ENCODE results near the gene EEF1AKMT1. TPM values are rescaled to one million over a fixed set of nuclear protein-coding genes. Genes with fewer than 3 reads are reported as not detected.
A peak's percentile ranks its signal among the peaks of the same experiment; 100 is the strongest.

The EEF1AKMT1 gene
- total and polyA plus RNA-seq, 8 donors = 9.6 to 15.9 (median 14.0) TPM

GRCh38 chr13:20729633-20730585 is 43.9 kb downstream of the EEF1AKMT1 start:
- Histone ChIP-seq H3K4me1 (no peaks in the 10 kb centered on the region), H3K36me3 (peaks cover 0 to 20% of the 10 kb centered on the region in 2 donors), H3K27ac (no peak overlapping the region), H3K4me3 (no peak overlapping the region), H3K9me3 (no peaks in the 10 kb centered on the region), H3K27me3 (no peaks in the 10 kb centered on the region)
- DNase-seq = no peak
- intact Hi-C loops (cut with DNase I) = no loop called here
- no peak for ATAC-seq
- TF ChIP-seq CTCF (IDR thresholded peaks at IDR 0.05) = no peak

GRCh38 chr13:20728579-20729311 is 45.0 kb downstream of the EEF1AKMT1 start:
- no peaks in the 10 kb centered on the region for H3K9me3 ChIP-seq
- intact Hi-C loops (cut with DNase I) = no loop called here
- H3K4me3 ChIP-seq = no peak overlapping the region
- no peaks in the 10 kb centered on the region for H3K4me1 ChIP-seq
- H3K27me3 ChIP-seq = no peaks in the 10 kb centered on the region
- no peak for DNase-seq
- H3K27ac ChIP-seq = no peak overlapping the region
- TF ChIP-seq CTCF (IDR thresholded peaks at IDR 0.05) = no peak
- ATAC-seq = no peak
- H3K36me3 ChIP-seq = peaks cover 0 to 20% of the 10 kb centered on the region in 2 donors

GRCh38 chr13:20727856-20728255 is 45.9 kb downstream of the EEF1AKMT1 start:
- Histone ChIP-seq H3K27ac (no peak overlapping the region), H3K9me3 (no peaks in the 10 kb centered on the region), H3K27me3 (peaks cover 0 to 2% of the 10 kb centered on the region in 2 donors), H3K4me3 (no peak overlapping the region), H3K36me3 (peaks cover 0 to 20% of the 10 kb centered on the region in 2 donors), H3K4me1 (no peaks in the 10 kb centered on the region)
- TF ChIP-seq CTCF (IDR thresholded peaks at IDR 0.05) = no peak
- DNase-seq = no peak
- intact Hi-C loops (cut with DNase I) = no loop called here
- ATAC-seq = no peak

GRCh38 chr13:20721454-20722357 is 52.1 kb downstream of the EEF1AKMT1 start:
- DNase-seq (peak in 2 of 4 donors; percentile 34 to 52), ATAC-seq (peak; percentile 75)
- TF ChIP-seq CTCF (IDR thresholded peaks at IDR 0.05) = no peak
- Histone ChIP-seq H3K4me3 (peak overlapping the region; percentile 29 to 31), H3K27ac (no peak overlapping the region), H3K9me3 (no peaks in the 10 kb centered on the region), H3K4me1 (peaks cover 9 to 10% of the 10 kb centered on the region in 2 donors), H3K27me3 (peaks cover 10 to 42% of the 10 kb centered on the region in 2 donors), H3K36me3 (no peaks in the 10 kb centered on the region)
- intact Hi-C loops (cut with DNase I) = no loop called here

Data from left lung (tissue), 10 donors.